HG03064 (cell line): ENCODE measurements around the gene CHD2.

Experiments used
- ATAC-seq: cut with Tn5 transposase; IDR thresholded peaks from one replicate; pipeline ENCODE4 v1.9.1; 2021; ENCODE audit warnings: low read depth; ENCODE audit not compliant: unreplicated experiment

Gene CHD2

GRCh38 chr15:92954578-92954977 is 54.5 kb downstream of the CHD2 start:
- no peak for ATAC-seq

- no peak for ATAC-seq
These were observed 55.6 kb downstream of the CHD2 start for GRCh38 chr15:92955706-92956105.

GRCh38 chr15:92958105-92958504 is 58.0 kb downstream of the CHD2 start:
- no peak for ATAC-seq

DNA sequence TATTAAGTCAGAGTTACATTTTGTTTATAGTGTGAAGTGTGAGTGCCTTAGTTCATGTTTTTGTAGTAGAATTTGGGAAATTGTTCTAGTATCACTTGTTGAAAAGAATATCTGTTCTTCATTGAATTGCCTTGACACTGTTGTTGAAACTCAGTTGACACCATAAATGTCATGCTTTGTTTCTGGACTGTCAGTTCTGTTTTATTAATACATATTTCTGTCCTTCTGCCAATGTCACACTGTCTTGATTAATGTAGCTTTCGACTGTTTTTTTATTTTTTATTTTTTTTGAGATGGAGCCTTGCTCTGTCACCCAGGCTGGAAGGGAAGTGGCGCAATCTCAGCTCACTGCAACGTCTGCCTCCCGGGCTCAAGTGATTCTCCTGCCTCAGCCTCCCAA is 59.1 kb downstream of the CHD2 start:
- no peak for ATAC-seq

DNA sequence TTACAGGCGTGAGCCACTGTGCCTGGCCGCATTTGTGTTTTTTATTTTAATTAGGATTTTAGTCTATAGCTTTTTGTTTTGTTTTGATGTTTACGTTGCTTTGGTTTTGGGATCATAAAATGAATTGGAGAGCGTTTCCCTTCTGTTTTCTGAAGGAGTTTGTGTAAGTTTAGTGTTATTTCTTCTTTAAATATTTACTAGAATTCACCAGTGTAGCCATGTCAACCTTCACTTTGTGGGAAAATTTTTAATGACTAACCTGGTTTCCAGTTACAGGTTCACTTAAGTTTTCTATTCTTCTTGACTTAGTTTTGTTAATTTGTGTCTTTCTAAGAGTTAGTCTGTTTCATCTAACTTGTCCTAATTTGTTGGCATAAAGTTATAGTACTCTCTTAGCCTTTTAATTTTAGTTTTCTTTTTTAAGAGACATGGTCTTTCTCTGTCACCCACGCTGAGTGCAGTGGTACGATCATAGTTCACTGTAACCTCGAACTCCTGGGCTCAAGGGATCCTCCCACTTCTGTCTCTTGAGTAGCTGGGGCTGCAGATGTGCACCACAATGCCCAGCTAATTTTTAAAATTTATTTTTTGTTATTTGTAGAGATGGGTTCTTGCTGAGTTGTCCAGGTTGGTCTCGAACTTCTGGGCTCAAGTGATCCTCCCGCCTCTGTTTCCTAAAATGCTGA is 61.0 kb downstream of the CHD2 start:
- no peak for ATAC-seq

DNA sequence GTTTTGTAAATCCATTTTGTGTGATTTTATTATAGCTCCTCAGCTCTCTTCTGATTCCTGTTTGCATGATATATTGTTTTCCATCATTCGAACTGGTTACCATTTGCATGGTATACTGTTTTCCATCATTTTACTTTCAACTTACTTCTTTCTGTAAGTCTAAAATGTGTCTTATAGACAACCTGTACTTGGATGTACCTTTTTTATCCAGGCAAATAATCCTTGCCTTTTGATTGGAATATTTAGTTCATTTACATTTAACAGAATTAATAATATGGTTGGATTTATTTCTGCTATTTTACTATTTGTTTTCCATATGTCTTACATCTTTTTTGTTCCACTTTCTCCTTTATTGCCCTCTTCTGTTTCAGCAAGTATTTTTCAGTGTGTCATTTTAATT is 62.8 kb downstream of the CHD2 start:
- ATAC-seq: no peak

DNA sequence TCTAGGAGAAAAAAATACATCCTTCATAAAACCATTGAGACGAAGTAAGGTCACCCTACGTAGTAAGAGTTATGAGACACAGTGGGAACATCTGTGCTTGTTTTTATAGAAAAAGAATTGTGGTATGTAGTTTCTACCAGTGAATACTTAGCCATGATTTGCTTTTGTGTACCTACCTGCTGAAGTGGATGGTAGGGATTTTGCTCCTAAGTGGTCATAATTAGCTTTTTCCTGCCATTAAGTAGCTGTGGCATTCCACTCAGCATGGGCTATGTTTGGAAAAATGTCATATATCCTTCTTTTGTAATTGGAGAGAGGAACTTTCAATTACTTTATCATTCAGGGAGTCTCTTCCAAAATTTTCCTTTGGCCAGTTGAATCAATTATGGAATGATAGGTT is 63.7 kb downstream of the CHD2 start:
- no peak for ATAC-seq

- no peak for ATAC-seq
These were observed 69.0 kb downstream of the CHD2 start for GRCh38 chr15:92968926-92969651.

GRCh38 chr15:92970656-92971055 is 70.5 kb downstream of the CHD2 start:
- no peak for ATAC-seq

DNA sequence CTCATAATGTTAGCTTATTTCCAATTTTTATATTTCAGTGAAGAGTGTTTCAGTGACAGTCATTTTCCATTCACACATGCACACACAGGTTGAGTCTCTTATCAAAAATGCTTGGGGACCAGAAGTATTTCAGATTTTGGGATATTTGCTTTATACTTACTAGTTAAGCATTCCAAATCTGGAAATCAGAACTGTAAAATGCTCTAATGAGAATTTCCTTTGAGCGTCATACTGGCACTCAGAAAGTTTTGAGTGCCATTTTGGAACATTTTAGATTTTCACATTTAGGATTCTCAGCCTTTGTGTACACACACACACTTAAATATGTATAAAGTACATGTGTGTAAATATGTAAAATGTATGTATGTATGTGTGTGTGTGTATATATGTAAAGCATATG is 71.0 kb downstream of the CHD2 start:
- ATAC-seq: no peak

DNA sequence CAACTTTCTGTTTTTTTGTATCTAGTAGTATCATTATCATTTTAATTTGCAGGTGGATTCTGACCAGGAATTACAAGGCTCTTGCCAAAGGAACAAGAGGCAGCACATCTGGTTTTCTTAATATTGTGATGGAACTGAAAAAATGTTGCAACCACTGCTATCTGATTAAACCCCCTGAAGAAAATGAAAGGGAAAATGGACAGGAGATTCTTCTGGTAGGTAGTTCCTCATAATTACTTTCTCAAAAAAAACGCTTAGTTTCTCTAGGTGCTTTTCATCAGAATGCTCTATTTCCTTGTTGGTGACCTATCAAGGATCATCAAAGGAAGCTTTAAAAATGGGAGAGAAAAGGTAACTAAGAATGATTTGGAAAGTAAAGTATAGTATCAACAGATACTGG is 71.6 kb downstream of the CHD2 start:
- no peak for ATAC-seq

GRCh38 chr15:92974183-92974915 is 74.2 kb downstream of the CHD2 start:
- no peak for ATAC-seq

DNA sequence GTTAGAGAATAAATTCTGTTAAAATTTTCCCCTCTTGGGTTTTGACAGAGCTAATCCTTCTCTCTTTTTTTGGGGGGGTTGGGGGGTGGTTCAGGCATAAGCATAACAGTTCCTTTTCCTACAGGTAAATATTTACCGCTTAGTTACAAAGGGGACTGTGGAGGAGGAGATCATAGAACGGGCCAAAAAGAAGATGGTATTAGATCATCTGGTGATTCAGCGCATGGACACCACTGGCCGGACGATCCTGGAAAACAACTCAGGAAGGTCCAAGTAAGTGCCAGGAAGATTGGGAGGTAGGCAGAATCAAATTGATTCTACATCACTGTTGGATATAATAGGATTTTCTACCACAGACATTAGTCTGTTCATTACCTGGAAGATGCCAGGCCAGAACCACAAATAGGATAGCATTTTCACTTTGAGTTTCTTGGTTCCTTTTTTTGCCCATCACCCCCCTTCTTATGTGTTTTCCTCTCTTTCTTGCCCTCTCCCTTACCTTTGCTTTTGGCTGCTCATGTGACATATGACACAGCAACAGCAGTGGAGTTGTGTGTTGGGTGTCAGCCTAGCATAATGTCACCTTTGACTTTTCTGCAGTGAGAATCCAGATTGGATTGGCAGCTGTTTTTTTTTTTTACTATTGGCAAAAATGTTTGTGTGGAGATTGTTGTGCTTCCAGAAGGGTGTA is 79.0 kb downstream of the CHD2 start:
- no peak for ATAC-seq

DNA sequence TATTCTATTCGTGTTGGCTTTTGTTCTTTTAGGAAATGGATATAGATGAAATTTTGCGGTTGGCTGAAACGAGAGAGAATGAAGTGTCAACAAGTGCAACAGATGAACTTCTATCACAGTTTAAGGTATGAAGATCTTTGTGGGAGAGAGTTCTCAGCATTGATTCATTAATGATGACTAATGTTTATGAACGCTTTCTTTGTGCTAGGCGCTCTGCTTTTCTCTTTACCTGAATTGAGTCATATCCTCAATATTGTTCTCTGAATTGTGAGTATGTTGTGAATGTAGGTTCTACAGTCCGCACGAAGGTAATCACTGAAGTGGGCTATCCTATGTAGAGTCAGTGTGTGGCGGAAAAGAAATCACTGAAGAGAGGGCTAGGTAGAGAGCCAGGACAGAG is 81.2 kb downstream of the CHD2 start:
- ATAC-seq: no peak

DNA sequence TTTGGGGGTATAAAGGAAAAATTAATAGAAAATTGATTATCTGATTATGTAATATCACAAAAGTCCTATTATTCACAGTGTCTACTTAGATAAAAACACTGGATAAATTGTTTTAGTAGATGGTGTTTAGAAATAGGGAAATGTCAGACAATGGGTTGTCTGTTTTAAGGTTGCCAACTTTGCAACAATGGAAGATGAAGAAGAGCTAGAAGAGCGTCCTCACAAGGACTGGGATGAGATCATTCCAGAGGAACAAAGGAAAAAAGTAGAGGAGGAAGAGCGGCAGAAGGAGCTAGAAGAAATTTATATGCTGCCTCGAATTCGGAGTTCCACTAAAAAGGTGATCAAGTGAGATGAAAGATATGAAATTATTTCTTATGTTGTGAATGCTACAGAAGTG is 84.0 kb downstream of the CHD2 start:
- ATAC-seq: no peak

GRCh38 chr15:92989470-92989869 is 89.3 kb downstream of the CHD2 start:
- ATAC-seq: peak; percentile 68

- ATAC-seq: no peak
These were observed 89.9 kb downstream of the CHD2 start for GRCh38 chr15:92990031-92990430.

GRCh38 chr15:92992720-92993119 is 92.6 kb downstream of the CHD2 start:
- no peak for ATAC-seq

DNA sequence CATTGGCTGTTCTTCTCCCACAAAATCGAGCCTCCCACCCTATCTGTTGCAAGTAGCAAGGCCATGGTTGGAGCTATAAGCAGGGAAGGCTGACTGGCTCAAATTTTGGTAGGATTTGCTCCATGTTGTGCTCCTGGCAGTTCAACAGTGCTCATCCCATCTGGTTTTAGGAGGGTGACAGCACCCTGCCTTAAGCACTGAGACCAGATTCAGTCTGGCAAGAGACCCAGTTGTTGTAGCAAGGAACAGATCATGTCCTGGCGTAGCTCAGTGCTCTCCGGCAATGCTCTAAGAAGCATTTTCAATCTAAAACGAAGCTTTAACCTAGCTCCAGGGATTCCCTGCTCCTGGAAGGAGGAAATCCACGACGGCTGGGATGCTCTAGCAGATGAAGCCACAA is 97.7 kb downstream of the CHD2 start:
- ATAC-seq: no peak

DNA sequence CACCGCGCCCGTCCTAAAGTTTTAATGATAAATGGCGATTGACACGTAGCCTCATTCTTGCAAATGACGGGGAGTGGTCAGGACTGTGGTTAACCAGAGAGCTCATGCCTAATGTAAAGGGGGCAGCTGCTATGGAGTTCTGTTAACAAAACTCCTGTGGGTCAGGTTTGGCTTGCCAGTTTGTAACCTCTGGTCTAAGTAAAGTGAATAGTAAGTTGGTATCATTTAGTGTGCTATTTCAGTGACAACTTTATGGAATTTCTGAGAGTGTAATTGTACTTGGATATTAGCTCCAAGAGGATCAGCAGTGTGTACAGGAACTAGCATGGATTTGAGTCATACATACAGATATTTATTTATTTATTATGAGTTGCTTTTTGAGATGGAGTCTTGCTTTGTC is 101.0 kb downstream of the CHD2 start:
- ATAC-seq: no peak

DNA sequence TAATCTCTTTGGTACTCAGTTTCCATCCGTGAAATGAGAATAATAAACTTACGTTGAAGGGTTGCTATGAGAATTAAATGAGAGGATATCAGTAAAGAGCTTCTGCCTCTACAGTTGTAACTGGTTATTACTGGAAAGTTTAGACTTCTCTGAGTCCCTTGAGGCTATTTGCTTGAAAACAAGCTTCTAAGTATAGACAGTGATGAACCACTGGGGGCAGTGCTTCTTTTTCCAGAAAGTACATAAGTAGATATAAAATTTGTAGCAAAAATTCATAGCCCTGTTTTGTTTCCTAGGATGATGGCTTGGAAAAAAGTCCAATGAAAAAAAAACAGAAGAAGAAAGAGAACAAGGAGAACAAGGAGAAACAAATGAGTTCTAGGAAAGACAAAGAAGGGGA is 101.8 kb downstream of the CHD2 start:
- no peak for ATAC-seq
